Activated T-cell treated with anti-CD3 and anti-CD28 coated beads, Interleukin-2, amount 50 U/mL, for 72 hours (primary cell): ENCODE results near the gene PDZD8. TPM values are rescaled to one million over a fixed set of nuclear protein-coding genes. Genes with fewer than 3 reads are reported as not detected.

ENCODE experiments used
- ATAC-seq, 2 donors: fragments of 150-1000 bp; cut with Tn5 transposase; replicated peaks in 1 of 2; 2 replicates each; pipeline ENCODE4 v1.10.0; 2021; ENCODE audit warnings: moderate library complexity in 2 of 2, mild to moderate bottlenecking in 1 of 2
- DNase-seq, 2 donors: peaks; one replicate each; pipeline ENCODE4 v3.0.0; 2021 to 2022; ENCODE audit warnings: mixed read lengths in 1 of 2
- H3K27ac Mint-ChIP-seq: one replicate; pipeline ENCODE4 v1.8.0; 2022; ENCODE audit warnings: mild to moderate bottlenecking, moderate library complexity, mixed read lengths
- H3K27me3 Mint-ChIP-seq: one replicate; pipeline ENCODE4 v1.8.0; 2022; ENCODE audit warnings: low read depth, mixed read lengths
- H3K36me3 Mint-ChIP-seq, 2 donors: one replicate each; pipeline ENCODE4 v1.8.0; 2022; ENCODE audit warnings: mixed read lengths in 2 of 2, mild to moderate bottlenecking in 1 of 2; ENCODE audit not compliant: insufficient read depth in 2 of 2
- H3K4me1 Mint-ChIP-seq: one replicate; pipeline ENCODE4 v1.8.0; 2022; ENCODE audit warnings: low read depth, mixed read lengths
- H3K4me3 Mint-ChIP-seq, 2 donors: one replicate each; pipeline ENCODE4 v1.8.0; 2022; ENCODE audit warnings: mild to moderate bottlenecking in 2 of 2, mixed read lengths in 2 of 2, moderate library complexity in 2 of 2
- H3K9me3 Mint-ChIP-seq, 2 donors: one replicate each; pipeline ENCODE4 v1.8.0; 2022; ENCODE audit warnings: mixed read lengths in 2 of 2
- total RNA-seq, 2 donors: library from RNA; stranded (reverse); gene quantifications; one replicate each; pipeline ENCODE4 v1.2.3, GENCODE V29; 2022

PDZD8 gene
- total RNA-seq, 2 donors from 2014 or later = 16.3 to 18.3 TPM

DNA sequence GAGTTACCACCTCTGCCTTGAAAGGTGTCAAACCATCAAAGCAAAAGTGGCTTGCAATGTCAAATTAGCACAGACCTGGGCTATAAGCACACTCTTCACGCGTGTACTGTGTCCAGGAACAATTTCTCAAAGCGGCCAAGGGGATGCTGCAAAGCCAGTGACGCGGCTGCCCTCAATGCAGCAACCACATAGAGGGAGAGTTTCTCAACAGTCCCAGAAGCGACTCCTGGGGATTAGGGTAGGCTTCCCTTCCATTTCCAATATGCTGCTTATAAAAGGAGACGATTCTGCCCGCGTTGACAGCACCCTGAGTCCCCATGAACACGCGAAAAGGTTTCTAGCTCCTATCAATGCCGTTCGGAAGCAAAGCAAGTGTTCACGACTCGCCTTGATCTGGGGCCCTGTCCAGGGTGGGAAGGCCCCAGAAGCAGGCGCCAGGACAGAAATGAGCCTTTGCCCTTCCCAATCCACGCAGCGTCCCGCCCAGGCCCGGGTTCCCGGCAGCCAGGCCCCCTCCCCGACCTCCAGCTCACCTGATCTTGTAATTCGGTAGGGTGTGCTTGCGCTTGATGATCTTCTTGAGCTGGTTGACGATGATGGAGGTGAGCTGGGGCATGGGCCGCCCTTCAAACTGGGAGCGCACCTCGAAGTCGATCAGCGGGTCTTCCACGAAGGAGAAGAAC is 1.3 kb downstream of the PDZD8 start:
- ATAC-seq (peak; percentile 28 to 29), DNase-seq (peak; percentile 29 to 37)
- peaks cover 44% of the 10 kb centered on the region for H3K4me1 Mint-ChIP-seq
- H3K36me3 Mint-ChIP-seq = peaks cover 0 to 2% of the 10 kb centered on the region in 2 donors
- H3K4me3 Mint-ChIP-seq = peak overlapping the region; percentile 87 to 94
- H3K9me3 Mint-ChIP-seq = no peaks in the 10 kb centered on the region
- peak overlapping the region; percentile 17 for H3K27ac Mint-ChIP-seq
- peaks cover 18% of the 10 kb centered on the region for H3K27me3 Mint-ChIP-seq

DNA sequence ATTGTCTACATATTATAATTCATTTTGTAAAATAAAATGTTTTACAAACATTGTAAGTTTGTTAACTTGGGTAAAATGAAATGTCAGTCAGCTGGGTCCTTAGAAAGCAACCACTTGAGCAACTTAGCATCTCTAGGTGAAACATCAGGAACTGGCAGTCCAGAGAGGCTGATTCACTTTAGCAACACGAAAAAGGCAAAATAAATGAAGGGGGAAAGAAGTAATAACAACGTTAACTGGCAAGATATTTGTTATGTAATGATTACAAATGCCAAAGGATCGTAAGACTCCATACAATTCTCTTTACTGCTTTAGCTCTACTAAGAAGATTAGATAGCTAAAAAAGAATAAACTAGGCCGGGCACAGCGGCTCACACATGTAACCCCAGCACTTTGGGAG is 5.0 kb downstream of the PDZD8 start:
- no peak for ATAC-seq
- H3K27me3 Mint-ChIP-seq = no peaks in the 10 kb centered on the region
- H3K4me1 Mint-ChIP-seq = peaks cover 73% of the 10 kb centered on the region
- peaks cover 0 to 2% of the 10 kb centered on the region in 2 donors for H3K36me3 Mint-ChIP-seq
- H3K4me3 Mint-ChIP-seq = no peak overlapping the region
- no peak for DNase-seq
- H3K9me3 Mint-ChIP-seq = no peaks in the 10 kb centered on the region
- no peak overlapping the region for H3K27ac Mint-ChIP-seq

DNA sequence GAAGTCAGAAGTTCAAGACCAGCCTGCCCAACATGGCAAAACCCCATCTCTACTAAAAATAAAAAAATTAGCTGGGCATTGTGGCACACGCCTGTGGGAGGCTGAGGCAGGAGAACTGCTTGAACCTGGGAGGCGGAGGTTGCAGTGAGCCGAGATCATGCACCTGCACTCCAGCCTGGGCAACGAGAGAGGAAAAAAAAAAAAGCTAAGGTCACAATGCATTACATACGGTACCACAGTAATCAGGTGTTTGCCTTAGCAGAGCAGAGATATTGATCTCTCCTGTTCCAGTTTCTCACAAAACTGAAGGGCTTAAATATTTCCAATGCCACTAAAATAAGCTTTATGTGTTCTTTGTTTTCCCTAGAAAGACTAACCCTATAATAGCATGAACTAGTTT is 7.5 kb downstream of the PDZD8 start:
- Mint-ChIP-seq H3K4me3 (no peak overlapping the region), H3K4me1 (peaks cover 88% of the 10 kb centered on the region), H3K36me3 (peaks cover 0 to 2% of the 10 kb centered on the region in 2 donors), H3K9me3 (no peaks in the 10 kb centered on the region), H3K27me3 (no peaks in the 10 kb centered on the region), H3K27ac (no peak overlapping the region)
- no peak for ATAC-seq
- no peak for DNase-seq

DNA sequence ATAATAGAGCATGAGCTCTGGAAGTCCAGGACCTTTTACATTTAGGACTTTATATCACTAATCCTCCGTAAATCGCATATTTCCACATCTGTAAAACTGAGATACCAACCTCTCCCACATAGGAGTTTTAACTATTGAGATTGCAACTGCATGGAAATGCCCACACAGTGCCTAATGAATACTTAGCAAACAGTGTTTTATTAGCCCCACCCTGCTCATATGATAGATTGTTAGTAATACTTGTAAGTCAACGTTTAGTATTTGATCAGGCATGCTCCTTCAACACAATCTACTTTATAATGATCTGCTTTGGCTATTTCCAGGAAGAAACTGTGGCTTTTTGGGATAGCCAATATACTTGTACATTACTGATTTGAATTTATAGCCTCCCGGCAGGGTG is 8.5 kb downstream of the PDZD8 start:
- Mint-ChIP-seq H3K27ac (no peak overlapping the region), H3K27me3 (no peaks in the 10 kb centered on the region), H3K36me3 (peaks cover 0 to 2% of the 10 kb centered on the region in 2 donors), H3K9me3 (no peaks in the 10 kb centered on the region), H3K4me1 (peaks cover 84% of the 10 kb centered on the region), H3K4me3 (no peak overlapping the region)
- ATAC-seq (no peak), DNase-seq (no peak)

DNA sequence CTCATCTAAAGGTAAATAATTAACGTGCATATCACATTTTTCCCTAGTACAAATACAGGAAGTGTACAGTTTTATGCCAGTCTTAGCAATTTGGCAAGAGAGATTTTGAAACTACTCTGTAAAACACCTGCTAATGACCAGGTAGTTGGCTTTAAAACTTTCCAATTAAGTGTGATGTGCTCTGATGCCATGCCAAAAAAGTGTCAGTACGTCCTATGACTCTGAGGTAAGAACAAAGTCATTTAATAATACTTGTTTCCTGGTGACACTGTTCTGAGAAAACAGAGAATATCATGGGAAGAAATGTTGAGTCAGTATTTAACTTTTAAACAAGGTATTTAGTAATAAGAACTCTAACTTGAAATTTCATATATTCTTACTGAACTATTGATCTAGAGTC is 9.6 kb downstream of the PDZD8 start:
- Mint-ChIP-seq H3K27ac (no peak overlapping the region), H3K4me3 (peak overlapping the region in 1 of 2 donors; percentile 45), H3K36me3 (peaks cover 0 to 2% of the 10 kb centered on the region in 2 donors), H3K9me3 (no peaks in the 10 kb centered on the region), H3K27me3 (no peaks in the 10 kb centered on the region), H3K4me1 (peaks cover 81% of the 10 kb centered on the region)
- ATAC-seq (peak in 1 of 2 donors; percentile 32), DNase-seq (no peak)

DNA sequence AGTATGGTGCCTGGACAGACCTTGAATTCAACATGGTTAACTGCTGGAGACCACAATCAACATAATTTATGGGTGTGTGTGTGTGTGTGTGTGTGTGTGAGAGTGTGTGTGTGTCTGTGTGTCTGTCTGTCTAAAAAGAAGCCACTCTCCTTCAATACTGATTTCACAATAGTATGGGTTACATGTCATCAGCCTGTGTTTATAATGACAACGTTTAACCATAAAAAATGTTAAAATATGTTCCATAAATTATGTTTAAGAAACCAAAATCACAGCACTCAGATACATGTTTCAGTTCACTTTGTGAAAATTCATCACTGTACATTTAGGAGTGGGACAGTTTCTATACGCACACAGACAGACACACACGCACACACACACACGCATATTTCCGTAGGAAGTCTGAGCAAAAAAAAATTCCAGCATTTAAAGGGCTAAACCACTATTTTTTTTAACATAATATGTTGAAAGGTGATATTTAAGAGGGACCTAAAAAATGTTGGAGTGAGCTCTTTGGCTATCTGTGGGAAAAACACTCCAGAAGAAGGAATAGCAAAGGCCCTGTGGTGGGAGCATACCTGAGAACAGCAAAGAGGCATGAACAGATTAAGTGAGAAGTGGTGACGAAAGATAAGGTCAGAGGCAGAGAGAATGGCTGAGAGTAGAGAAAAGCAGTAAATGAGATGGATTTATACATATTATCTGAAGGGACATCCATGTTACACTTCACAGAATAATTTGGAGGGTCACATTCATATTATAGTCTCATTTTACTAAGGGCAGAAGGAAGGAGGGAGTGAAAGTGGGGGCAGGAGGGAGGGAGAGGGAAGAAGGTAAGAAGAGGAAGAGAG is 10.9 kb downstream of the PDZD8 start:
- Mint-ChIP-seq H3K4me3 (peak overlapping the region in 1 of 2 donors; percentile 19), H3K36me3 (no peaks in the 10 kb centered on the region), H3K4me1 (peaks cover 77% of the 10 kb centered on the region), H3K9me3 (no peaks in the 10 kb centered on the region), H3K27me3 (no peaks in the 10 kb centered on the region), H3K27ac (peak overlapping the region; percentile 74)
- no peak for ATAC-seq
- DNase-seq = no peak

DNA sequence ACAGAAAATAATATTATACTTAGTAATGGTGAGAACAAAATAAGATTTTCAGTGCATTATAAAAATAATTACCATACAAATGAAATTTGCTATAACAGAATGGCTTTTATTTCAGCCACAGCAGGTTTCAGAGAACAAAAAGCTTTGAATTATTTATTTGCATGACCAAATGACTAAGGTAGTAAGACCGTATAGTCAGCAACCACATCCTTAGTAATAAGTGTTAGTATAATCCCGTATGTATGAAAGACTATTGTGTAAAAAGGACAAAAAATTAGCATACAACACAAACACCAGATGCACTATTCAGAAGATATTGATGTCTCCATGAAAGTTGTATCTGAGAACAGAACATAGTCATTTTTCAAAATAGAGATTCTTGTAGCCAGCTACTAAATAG is 12.2 kb downstream of the PDZD8 start:
- peak overlapping the region; percentile 38 for H3K27ac Mint-ChIP-seq
- H3K9me3 Mint-ChIP-seq = no peaks in the 10 kb centered on the region
- DNase-seq (no peak), ATAC-seq (peak; percentile 59 to 79)
- H3K4me3 Mint-ChIP-seq = no peak overlapping the region
- H3K4me1 Mint-ChIP-seq = peaks cover 77% of the 10 kb centered on the region
- H3K27me3 Mint-ChIP-seq = no peaks in the 10 kb centered on the region
- H3K36me3 Mint-ChIP-seq = no peaks in the 10 kb centered on the region

- Mint-ChIP-seq H3K27me3 (no peaks in the 10 kb centered on the region), H3K4me1 (peaks cover 73% of the 10 kb centered on the region), H3K4me3 (no peak overlapping the region), H3K36me3 (no peaks in the 10 kb centered on the region), H3K27ac (no peak overlapping the region), H3K9me3 (no peaks in the 10 kb centered on the region)
- ATAC-seq = no peak
- no peak for DNase-seq
Observed at GRCh38 chr10:117362313-117362712, 12.9 kb downstream of the PDZD8 start.

DNA sequence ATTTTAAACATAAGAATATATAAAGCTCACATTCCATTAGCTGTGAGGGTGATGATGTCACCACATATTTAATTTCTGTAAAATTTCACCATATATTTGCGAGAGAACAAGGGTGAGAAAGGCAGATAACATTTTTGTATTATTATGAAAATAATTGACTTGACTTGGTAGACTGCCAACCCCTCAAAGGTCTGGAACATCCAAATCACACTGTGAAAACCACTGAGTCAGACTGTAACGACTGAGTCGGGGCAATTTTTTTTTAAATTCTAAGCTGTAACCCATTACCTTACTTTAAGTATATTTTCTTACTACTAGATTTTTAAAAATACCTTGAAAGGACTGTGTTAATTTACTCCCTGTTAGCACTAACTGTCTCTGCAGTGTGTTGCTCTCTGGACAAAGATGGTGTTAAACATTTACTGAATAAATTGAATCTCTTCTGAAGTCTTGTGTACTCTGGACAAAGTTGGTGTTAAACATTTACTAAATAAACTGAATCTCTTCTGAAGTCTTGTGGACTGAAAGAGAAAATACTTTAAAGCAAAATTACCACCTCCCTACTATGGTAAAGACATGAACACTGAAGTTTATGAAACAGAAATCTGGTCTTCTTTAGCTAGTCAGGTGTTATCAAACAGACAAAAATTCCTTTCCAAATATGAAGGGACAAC is 14.1 kb downstream of the PDZD8 start:
- Mint-ChIP-seq H3K4me1 (peaks cover 61% of the 10 kb centered on the region), H3K27me3 (no peaks in the 10 kb centered on the region), H3K27ac (no peak overlapping the region), H3K4me3 (peak overlapping the region in 1 of 2 donors; percentile 49), H3K36me3 (no peaks in the 10 kb centered on the region), H3K9me3 (no peaks in the 10 kb centered on the region)
- DNase-seq (no peak), ATAC-seq (peak in 1 of 2 donors; percentile 21)

GRCh38 chr10:117360016-117360415 is 15.2 kb downstream of the PDZD8 start:
- Mint-ChIP-seq H3K9me3 (no peaks in the 10 kb centered on the region), H3K36me3 (no peaks in the 10 kb centered on the region), H3K4me1 (peaks cover 51% of the 10 kb centered on the region), H3K27me3 (no peaks in the 10 kb centered on the region), H3K4me3 (peak overlapping the region in 1 of 2 donors; percentile 45), H3K27ac (no peak overlapping the region)
- peak; percentile 73 to 79 for ATAC-seq
- DNase-seq = no peak

DNA sequence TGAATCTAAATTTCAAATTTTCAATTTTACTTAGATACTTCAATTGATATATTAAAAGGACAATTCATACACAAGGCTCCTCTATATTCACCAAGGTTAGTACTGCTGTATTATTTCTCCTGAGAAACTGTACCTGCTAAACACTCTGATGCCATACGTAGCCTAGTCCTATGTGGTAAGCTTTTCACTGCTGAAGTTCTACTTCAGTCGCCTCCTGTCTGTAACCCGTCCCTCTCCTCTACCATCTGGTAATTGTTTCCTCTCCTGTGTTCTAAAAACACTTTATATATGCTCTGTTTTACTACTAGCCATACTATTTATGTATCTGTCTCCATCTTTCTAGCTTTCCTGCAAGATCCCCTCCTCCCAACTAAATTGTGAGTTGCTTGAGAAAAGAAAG is 20.2 kb downstream of the PDZD8 start:
- DNase-seq (no peak), ATAC-seq (no peak)
- no peak overlapping the region for H3K4me3 Mint-ChIP-seq
- peak overlapping the region; percentile 56 for H3K27ac Mint-ChIP-seq
- peaks cover 40% of the 10 kb centered on the region for H3K4me1 Mint-ChIP-seq
- H3K27me3 Mint-ChIP-seq = no peaks in the 10 kb centered on the region
- no peaks in the 10 kb centered on the region for H3K9me3 Mint-ChIP-seq
- no peaks in the 10 kb centered on the region for H3K36me3 Mint-ChIP-seq

DNA sequence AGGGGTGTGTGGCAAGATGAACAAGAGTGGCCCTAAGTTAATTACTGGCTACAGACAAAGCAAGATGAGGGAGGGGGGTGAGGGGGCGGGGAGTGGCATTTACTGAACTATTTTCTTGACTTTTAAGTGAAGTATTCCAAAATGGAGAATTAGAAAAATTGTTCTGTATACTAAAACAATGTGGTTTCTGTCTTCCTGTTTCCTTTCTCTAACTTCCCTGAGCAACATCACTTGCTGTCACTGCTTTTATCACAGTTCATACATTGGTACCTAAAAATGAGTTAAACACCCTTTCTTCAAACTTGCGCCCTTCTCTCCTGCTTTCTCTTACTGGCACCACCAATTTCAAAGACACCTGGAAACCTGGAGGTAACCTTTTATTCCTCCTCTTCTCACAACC is 21.6 kb downstream of the PDZD8 start:
- DNase-seq = no peak
- Mint-ChIP-seq H3K4me1 (peaks cover 42% of the 10 kb centered on the region), H3K4me3 (no peak overlapping the region), H3K27me3 (no peaks in the 10 kb centered on the region), H3K9me3 (no peaks in the 10 kb centered on the region), H3K27ac (no peak overlapping the region), H3K36me3 (no peaks in the 10 kb centered on the region)
- no peak for ATAC-seq

DNA sequence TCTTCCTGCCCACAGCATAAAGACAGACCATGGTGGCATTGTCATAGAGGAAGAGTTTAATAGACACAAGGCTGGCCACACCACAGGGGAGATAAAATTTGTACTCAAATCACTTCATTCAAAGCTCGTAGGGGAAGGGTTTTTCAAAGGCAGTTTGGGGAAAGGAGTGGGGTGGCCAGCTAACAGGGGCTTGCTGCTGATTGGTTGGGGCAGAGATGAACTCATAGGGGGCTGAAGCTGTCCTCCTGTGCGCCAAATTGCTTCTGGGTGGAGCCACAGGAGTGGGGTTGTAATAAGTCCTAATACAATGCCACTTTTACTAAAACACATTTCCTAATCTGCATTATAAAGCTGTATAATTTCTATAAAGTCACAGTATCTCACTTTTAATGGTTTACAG is 22.5 kb downstream of the PDZD8 start:
- H3K36me3 Mint-ChIP-seq = no peaks in the 10 kb centered on the region

More for the DNA sequence above, 22.5 kb downstream of the PDZD8 start:
- DNase-seq = no peak
- no peaks in the 10 kb centered on the region for H3K27me3 Mint-ChIP-seq
- ATAC-seq = no peak
- peaks cover 33% of the 10 kb centered on the region for H3K4me1 Mint-ChIP-seq
- peak overlapping the region; percentile 16 for H3K27ac Mint-ChIP-seq
- H3K9me3 Mint-ChIP-seq = no peaks in the 10 kb centered on the region
- no peak overlapping the region for H3K4me3 Mint-ChIP-seq
